GM18505 (cell line): ENCODE results near the gene MYL12B.
A peak's percentile ranks its signal among the peaks of the same experiment; 100 is the strongest.

Experiments
- ATAC-seq: cut with Tn5 transposase; IDR thresholded peaks from one replicate; pipeline ENCODE4 v1.9.1; 2021; ENCODE audit not compliant: unreplicated experiment
- POLR2A ChIP-seq: IDR thresholded peaks from 4 replicates; pipeline ENCODE4 v1.6.1; 2011; ENCODE audit warnings: borderline replicate concordance; ENCODE audit not compliant: insufficient read depth, insufficient read length; ENCODE audit errors: extremely low read depth

The MYL12B gene

GRCh38 chr18:3224223-3224622 is 37.7 kb upstream of the MYL12B start:
- TF ChIP-seq POLR2A, result no peak
- no peak for ATAC-seq

GRCh38 chr18:3225588-3225987 is 36.3 kb upstream of the MYL12B start:
- ATAC-seq, result no peak
- TF ChIP-seq POLR2A, result no peak

GRCh38 chr18:3226048-3226447 is 35.9 kb upstream of the MYL12B start:
- ATAC-seq, result no peak

GRCh38 chr18:3230401-3231334 is 31.3 kb upstream of the MYL12B start:
- no peak for ATAC-seq
- no peak for TF ChIP-seq POLR2A

More at GRCh38 chr18:3226048-3226447, 35.9 kb upstream of the MYL12B start:
- no peak for TF ChIP-seq POLR2A

- ATAC-seq, result no peak
- TF ChIP-seq POLR2A, result no peak
Measured at GRCh38 chr18:3233004-3233403, 28.9 kb upstream of the MYL12B start.

GRCh38 chr18:3233433-3234168 is 28.3 kb upstream of the MYL12B start:
- TF ChIP-seq POLR2A, result no peak
- ATAC-seq, result no peak

- TF ChIP-seq POLR2A, result no peak
- no peak for ATAC-seq
Measured at GRCh38 chr18:3234457-3234856, 27.5 kb upstream of the MYL12B start.

GRCh38 chr18:3235846-3236245 is 26.1 kb upstream of the MYL12B start:
- ATAC-seq, result no peak
- no peak for TF ChIP-seq POLR2A

- no peak for TF ChIP-seq POLR2A
- no peak for ATAC-seq
Measured at GRCh38 chr18:3236470-3236869, 25.5 kb upstream of the MYL12B start.

- ATAC-seq, result no peak
- TF ChIP-seq POLR2A, result no peak
Measured at GRCh38 chr18:3238742-3239141, 23.2 kb upstream of the MYL12B start.

- no peak for TF ChIP-seq POLR2A
- ATAC-seq, result no peak
Measured at GRCh38 chr18:3245185-3245564, 16.8 kb upstream of the MYL12B start.

- ATAC-seq, result peak; percentile 33
- TF ChIP-seq POLR2A, result no peak
Measured at GRCh38 chr18:3245853-3246634, 15.9 kb upstream of the MYL12B start.

- no peak for ATAC-seq
Measured at GRCh38 chr18:3246635-3247239, 15.2 kb upstream of the MYL12B start.

More at GRCh38 chr18:3246635-3247239, 15.2 kb upstream of the MYL12B start:
- TF ChIP-seq POLR2A, result peak; percentile 67
